Stimulated activated CD4-positive, alpha-beta T cell treated with anti-CD3 and anti-CD28 coated beads, Interleukin-1b, Interleukin-23, amount 100 ng/mL, for 1 hour (primary cell): Measurements from ENCODE around the gene ZNF626.
"Not testable (repeated sequence)": the region's sequence is repeated elsewhere in the genome, so short reads cannot be mapped to it uniquely, and the experiment has no call there.

ENCODE experiments used
- DNase-seq, 2 donors: peaks; one replicate each; pipeline ENCODE4 v3.0.0-alpha.2; 2020; ENCODE audit warnings: low read depth in 2 of 2

The ZNF626 gene

GRCh38 chr19:20661150-20661819 is at the start of gene ZNF626:
Gene ZNF626, minus strand, starts transcription at chr19:20661571. Its CDS starts 125 bp downstream, at chr19:20661446.
- peak; percentile 75 to 79 for DNase-seq

- DNase-seq: no peak
Measured at GRCh38 chr19:20669263-20669662, 7.9 kb upstream of the ZNF626 start.

GRCh38 chr19:20667281-20667680 is 5.9 kb upstream of the ZNF626 start:
- no peak for DNase-seq

GRCh38 chr19:20664901-20665781 is 3.8 kb upstream of the ZNF626 start:
- DNase-seq: no peak

- DNase-seq: not testable (repeated sequence)
Measured at GRCh38 chr19:20664475-20664874, 3.1 kb upstream of the ZNF626 start.

GRCh38 chr19:20662421-20663105 is 1.2 kb upstream of the ZNF626 start:
- no peak for DNase-seq

- no peak for DNase-seq
Measured at GRCh38 chr19:20660473-20661140, 764 bp downstream of the ZNF626 start.

- DNase-seq: no peak
Measured at GRCh38 chr19:20640545-20640944, 20.8 kb downstream of the ZNF626 start.

GRCh38 chr19:20640023-20640422 is 21.3 kb downstream of the ZNF626 start:
- no peak for DNase-seq

- not testable (repeated sequence) for DNase-seq
Measured at GRCh38 chr19:20624560-20624959, 36.8 kb downstream of the ZNF626 start.

GRCh38 chr19:20616071-20616470 is 45.3 kb downstream of the ZNF626 start:
- no peak for DNase-seq

- not testable (repeated sequence) for DNase-seq
Measured at GRCh38 chr19:20614971-20615370, 46.4 kb downstream of the ZNF626 start.

- no peak for DNase-seq
Measured at GRCh38 chr19:20612711-20613316, 48.6 kb downstream of the ZNF626 start.

- no peak for DNase-seq
Measured at GRCh38 chr19:20611866-20612265, 49.5 kb downstream of the ZNF626 start.

- DNase-seq: no peak
Measured at GRCh38 chr19:20607943-20608342, 53.4 kb downstream of the ZNF626 start.
